Hepatic stellate cell (primary cell): ENCODE measurements around the gene MPC1.

Experiments used
- DNase-seq: peaks from one replicate; pipeline ENCODE4 v3.0.0; 2011; ENCODE audit warnings: low spot score

MPC1 gene

DNA sequence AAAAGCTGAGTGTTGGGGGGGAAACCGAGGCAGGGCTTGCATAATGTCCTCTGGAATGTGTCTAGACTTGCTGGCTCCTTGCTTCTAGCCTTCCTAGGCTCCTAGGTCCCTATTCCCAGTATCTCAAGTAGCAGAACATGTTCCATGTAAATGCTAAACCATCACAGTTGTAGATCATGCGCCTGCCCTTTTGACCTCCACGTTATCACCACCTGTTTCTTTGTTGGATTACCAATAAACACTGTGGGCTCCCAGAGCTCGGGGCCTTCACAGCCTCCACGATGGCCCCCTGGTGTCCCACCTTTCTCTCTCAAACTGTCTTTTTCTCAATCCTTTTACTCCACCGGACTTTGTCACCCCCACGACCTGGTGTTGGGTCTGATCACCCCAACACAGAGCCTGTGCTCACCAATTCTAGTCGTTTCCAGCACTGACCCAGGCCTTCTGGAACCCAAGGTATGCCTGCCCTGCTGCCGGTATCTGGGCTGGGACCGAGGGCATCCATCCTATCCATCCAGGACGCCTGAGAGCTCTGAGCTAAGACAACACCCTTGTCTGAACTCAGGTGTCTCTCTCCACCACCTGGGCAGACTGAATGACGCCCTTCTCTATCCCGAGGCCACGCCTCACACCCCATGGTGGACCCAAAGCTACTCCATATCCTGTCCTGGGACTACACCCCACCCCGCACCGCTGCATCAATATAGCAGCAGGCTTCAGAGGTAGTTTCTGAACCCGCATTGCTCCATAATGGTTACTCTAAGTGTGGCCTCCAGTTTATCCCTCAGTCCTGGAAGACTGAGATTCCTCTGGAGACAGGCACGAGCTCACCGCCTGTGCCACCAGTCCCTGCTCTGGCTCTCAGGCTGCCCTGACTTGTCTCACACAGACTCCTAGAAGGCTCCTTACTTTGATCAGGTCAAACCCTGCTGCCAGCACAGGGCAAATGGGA lies 65.2 kb downstream of the MPC1 start:
- no peak for DNase-seq

DNA sequence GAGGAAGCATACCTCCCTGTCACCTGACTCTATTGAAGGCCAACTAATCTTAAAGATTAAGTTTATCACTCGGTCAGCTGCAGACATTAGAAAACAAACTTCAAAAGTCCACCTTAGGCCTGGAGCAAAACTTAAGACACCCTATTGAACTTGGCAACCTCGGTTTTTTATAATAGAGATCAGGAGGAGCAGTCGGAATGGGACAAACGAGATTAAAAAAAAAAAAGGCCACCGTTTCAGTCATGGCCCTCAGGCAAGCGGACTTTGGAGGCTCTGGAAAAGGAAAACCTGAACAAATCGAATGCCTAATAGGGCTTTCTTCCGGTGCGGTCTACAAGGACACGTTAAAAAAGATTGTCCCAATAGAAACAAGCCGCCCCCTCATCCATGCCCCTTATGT lies 67.3 kb downstream of the MPC1 start:
- DNase-seq = no peak
